GM21447 (cell line): Measurements from ENCODE around the gene IFIT1.
"Not testable (repeated sequence)": the region's sequence is repeated elsewhere in the genome, so short reads cannot be mapped to it uniquely, and the experiment has no call there.

Experiments
- ATAC-seq: cut with Tn5 transposase; IDR thresholded peaks from one replicate; pipeline ENCODE4 v1.9.1; 2021; ENCODE audit not compliant: unreplicated experiment

The IFIT1 gene

DNA sequence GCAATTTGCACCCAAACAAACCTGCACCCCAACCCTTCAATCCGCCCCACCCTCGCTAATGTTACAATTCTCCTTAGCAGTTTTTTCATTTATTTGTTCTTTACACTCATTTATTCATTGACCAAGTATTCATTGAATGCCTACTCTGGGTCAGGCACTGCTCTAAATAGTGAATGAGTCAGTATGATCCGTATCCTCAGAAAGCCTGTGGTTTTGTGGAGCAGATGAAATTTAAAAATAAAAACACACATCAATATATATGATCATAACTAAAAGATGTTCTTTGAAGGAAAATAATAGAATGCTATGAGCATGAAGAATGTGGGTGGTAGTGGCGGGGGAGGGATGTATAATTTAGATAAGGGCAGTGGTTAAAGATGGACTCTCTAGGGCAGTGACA is 35.2 kb downstream of the IFIT1 start:
- no peak for ATAC-seq

DNA sequence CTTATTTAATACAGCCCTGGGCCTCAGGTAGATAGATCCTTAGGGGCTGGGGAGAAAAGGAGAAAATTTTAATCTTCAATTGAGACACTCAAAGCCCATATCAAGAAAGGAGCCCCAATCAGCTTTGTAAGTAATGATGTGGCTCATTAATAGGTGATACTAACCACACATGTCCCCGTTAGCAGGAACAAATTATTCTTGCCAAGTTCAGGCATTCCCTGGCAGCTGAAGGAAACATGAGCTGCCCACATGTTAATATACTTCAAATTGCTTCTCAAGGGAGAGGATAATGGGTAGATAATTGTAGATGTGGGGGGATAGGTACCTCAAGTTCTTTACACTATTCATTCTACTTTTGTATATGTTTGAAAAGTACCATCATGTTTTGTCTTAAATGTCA is 36.5 kb downstream of the IFIT1 start:
- ATAC-seq = no peak

- ATAC-seq = no peak
These were observed 39.6 kb downstream of the IFIT1 start for GRCh38 chr10:89431977-89432376.

DNA sequence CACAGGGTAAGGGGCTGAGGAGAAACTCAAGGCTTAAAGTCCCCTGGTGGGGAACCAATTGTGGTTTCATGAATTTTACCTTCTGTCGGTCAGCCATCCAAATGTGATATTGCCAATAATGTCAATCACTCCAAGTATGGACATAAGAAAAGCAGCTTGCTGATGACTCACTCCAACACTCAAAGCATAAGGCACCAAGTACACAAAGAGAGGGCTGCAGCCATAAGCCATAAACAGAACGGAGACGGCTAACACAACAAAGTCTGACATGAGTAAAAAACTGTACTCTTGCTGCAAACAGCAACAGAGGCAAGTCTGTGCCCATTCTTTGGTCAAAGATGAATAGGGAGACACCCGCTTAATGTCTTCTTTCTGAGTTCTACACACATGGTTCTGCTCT is 46.1 kb downstream of the IFIT1 start:
- no peak for ATAC-seq

DNA sequence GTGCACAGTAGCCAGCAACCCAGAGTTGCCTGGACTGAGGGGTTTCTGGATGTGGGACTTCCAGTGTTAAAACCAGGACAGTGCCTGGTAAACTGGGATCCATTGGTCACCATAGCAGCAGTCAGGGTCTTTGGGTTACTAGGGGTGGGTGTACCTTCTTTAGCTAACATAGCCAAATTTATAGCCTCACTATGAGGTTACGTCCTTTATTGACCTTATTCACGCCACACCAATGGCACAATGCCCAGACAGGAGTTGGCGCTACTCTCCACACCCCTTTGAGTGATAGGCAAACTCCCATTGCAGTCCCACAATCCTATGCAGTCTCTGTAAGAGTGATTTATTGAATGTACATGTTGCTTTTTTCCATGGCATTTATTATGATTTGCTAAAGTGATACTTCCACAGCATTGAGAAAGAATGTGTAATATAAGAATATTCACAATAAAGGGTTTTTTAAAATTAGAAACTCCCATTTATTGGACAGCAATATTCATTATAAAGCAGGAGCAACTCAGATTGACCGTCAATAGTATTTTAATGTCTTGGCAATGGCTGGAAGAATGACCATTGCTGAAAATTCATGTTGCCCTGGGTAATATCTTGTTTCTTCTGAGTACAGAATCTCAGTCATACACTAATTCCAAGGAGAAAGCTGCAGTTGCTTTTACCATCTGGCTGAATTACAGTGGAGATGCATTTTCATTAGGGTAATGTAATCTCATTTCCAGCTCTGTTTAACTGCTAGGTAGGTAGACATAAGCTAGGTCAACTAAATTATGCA is 48.0 kb downstream of the IFIT1 start:
- no peak for ATAC-seq

DNA sequence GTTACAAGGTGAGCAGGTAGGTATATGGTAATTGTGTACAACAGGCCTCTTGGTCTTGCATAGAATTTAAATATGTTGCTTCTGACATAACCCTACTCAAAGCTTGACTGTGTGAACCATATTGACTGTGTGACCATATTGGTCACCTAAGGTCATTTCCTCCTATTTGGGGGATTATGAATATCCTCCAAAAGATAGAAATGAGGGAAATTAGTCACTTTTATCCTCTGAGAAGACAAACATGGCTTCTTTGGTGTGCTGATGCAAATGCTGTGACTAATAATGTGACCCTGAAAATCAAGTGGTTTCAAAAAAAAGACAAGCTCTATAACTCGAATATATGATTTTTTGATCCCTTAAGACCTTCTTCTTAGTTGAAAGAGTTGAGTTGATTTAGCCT is 49.9 kb downstream of the IFIT1 start:
- ATAC-seq = no peak

DNA sequence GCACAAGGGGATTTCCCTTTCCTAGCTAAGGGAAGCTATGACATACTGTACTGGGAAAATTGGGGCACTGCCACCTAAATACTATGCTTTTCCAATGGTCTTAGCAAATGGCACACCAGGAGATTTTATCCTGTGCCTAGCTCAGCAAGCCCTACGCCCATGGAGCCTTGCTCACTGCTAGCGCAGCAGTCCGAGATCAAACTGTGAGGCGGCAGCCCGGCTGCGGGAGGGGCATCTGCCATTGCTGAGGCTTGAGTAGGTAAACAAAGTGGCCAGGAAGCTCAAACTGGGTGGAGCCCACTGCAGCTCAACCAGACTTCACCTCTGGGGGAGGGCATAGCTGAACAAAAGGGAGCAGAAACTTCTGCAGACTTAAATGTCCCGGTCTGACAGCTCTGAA is 52.4 kb downstream of the IFIT1 start:
- ATAC-seq = not testable (repeated sequence)

DNA sequence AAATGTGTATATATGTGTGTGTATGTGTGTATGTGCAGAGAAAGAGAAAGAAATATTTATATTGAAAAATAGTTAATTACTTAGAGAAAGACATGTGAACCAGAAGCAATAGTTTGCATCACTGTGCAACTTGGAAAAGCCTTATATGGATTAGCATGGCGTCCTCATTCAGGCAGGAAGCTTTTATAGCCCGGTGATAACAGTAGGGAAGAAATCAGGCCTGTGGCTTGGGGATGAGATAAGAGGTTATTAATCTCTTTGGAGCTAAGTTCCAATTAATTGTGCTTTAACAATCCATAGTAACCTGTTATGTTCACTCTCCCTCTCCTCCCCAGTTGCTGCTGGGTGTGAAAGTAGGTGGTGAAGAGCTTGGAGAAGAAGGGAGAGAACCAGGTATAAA is 58.5 kb downstream of the IFIT1 start:
- no peak for ATAC-seq

DNA sequence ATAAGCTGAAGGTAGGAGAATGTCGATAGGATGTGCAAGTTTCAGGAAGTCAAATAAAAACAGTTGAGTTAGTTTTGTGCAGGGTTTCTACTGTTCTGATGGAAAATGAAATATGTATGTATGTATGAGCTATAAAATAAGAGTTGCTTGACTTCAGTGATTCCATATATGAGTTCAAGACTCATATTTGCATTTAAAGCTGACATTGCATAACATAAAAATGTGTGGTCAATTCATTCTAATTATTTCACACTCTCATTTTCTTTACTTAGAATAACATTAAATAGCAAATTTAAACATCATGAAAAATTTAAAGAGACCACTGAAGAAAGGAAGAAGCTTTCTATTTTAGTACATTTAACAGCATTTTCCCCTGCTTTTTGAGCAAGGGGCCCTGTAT is 59.8 kb downstream of the IFIT1 start:
- ATAC-seq = no peak

GRCh38 chr10:89454561-89455347 is 62.3 kb downstream of the IFIT1 start:
- ATAC-seq = no peak
